GM12864 (cell line): Measurements from ENCODE around the gene NEDD1.

Source experiments
- DNase-seq: peaks from one replicate; pipeline ENCODE4 v3.0.0-alpha.2; 2011; ENCODE audit warnings: low read depth
- H3K4me3 ChIP-seq: 2 replicates; pipeline ENCODE4 v1.5.1; 2011; ENCODE audit warnings: mild to moderate bottlenecking, low read depth, low read length, control low read depth
- CTCF ChIP-seq: IDR thresholded peaks from 2 replicates; pipeline ENCODE4 v1.5.1; 2011; ENCODE audit warnings: low read depth, mild to moderate bottlenecking, moderate library complexity, low read length, control low read depth, inconsistent platforms; ENCODE audit errors: missing control alignments

The NEDD1 gene

GRCh38 chr12:96881608-96882007 is 25.4 kb upstream of the NEDD1 start:
- DNase-seq, result no peak
- no peak for TF ChIP-seq CTCF
- no peak overlapping the region for H3K4me3 ChIP-seq

GRCh38 chr12:96882862-96883261 is 24.2 kb upstream of the NEDD1 start:
- H3K4me3 ChIP-seq, result no peak overlapping the region
- DNase-seq, result no peak
- TF ChIP-seq CTCF, result no peak

- no peak for DNase-seq
Observed at GRCh38 chr12:96883571-96883970, 23.5 kb upstream of the NEDD1 start.

GRCh38 chr12:96886998-96887677 is 19.9 kb upstream of the NEDD1 start:
- DNase-seq, result no peak
- TF ChIP-seq CTCF, result no peak
- H3K4me3 ChIP-seq, result no peak overlapping the region

More at GRCh38 chr12:96883571-96883970, 23.5 kb upstream of the NEDD1 start:
- H3K4me3 ChIP-seq, result no peak overlapping the region
- no peak for TF ChIP-seq CTCF

GRCh38 chr12:96889273-96889933 is 17.7 kb upstream of the NEDD1 start:
- H3K4me3 ChIP-seq, result no peak overlapping the region
- no peak for DNase-seq
- no peak for TF ChIP-seq CTCF

- no peak for DNase-seq
- no peak for TF ChIP-seq CTCF
- H3K4me3 ChIP-seq, result no peak overlapping the region
Observed at GRCh38 chr12:96890331-96890730, 16.7 kb upstream of the NEDD1 start.

- no peak for TF ChIP-seq CTCF
- DNase-seq, result no peak
- no peak overlapping the region for H3K4me3 ChIP-seq
Observed at GRCh38 chr12:96892104-96892503, 15.0 kb upstream of the NEDD1 start.
